Osteocyte (in vitro differentiated cells): Measurements from ENCODE around the gene EIF4G3. TPM values are rescaled to one million over a fixed set of nuclear protein-coding genes. Genes with fewer than 3 reads are reported as not detected.

Experiments
- DNase-seq: peaks from one replicate; pipeline ENCODE4 v3.0.0; 2021; ENCODE audit warnings: mixed read lengths; ENCODE audit not compliant: unreplicated experiment; ENCODE audit errors: extremely low spot score
- H3K27ac Mint-ChIP-seq: one replicate; pipeline ENCODE4 v1.8.0; 2021; ENCODE audit warnings: mild to moderate bottlenecking, mixed read lengths; ENCODE audit not compliant: unreplicated experiment
- H3K27me3 Mint-ChIP-seq: one replicate; pipeline ENCODE4 v1.8.0; 2021; ENCODE audit warnings: mixed read lengths; ENCODE audit not compliant: unreplicated experiment
- H3K36me3 Mint-ChIP-seq: one replicate; pipeline ENCODE4 v1.8.0; 2021; ENCODE audit warnings: mixed read lengths; ENCODE audit not compliant: unreplicated experiment
- H3K4me1 Mint-ChIP-seq: one replicate; pipeline ENCODE4 v1.8.0; 2021; ENCODE audit warnings: mixed read lengths; ENCODE audit not compliant: unreplicated experiment
- H3K4me3 Mint-ChIP-seq: one replicate; pipeline ENCODE4 v1.8.0; 2021; ENCODE audit warnings: mild to moderate bottlenecking, moderate library complexity, mixed read lengths; ENCODE audit not compliant: unreplicated experiment
- H3K9me3 Mint-ChIP-seq: one replicate; pipeline ENCODE4 v1.8.0; 2021; ENCODE audit warnings: mixed read lengths; ENCODE audit not compliant: unreplicated experiment
- total RNA-seq: library from RNA; stranded (reverse); gene quantifications from 2 replicates; pipeline ENCODE4 v1.2.1, GENCODE V29; 2021
- TF ChIP-seq, protein P1 (sequence below): fragments of 200-600 bp; sonication (generic); IDR thresholded peaks from 2 replicates; pipeline ENCODE4 v1.5.0; 2021; ENCODE audit warnings: antibody characterized with exemption, mild to moderate bottlenecking, moderate library complexity

Gene EIF4G3
- total RNA-seq, 1 donor from 2014 or later = 81.9 TPM

DNA sequence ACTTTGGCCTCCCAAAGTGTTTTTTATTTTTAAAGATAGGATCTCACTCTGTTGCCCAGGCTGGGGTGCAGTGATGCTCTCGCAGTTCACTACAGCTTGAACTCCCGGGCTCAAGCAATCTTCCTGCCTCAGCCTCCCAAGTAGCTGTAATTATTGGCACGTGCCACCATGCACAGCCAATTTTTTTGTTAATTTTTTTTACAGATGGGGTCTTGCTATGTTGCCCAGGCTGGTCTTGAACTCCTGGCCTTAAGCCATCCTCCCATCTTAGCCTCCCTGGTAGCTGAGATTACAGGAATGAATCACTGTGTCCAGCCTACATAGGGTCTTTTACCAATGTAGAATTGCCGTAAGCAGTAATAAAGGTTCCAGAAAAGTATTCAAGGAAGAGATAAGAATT, 340.5 kb downstream of the EIF4G3 start:
- Mint-ChIP-seq H3K36me3 (peaks cover 28% of the 10 kb centered on the region), H3K4me1 (peaks cover 13% of the 10 kb centered on the region), H3K9me3 (no peaks in the 10 kb centered on the region), H3K27ac (no peak overlapping the region), H3K27me3 (no peaks in the 10 kb centered on the region), H3K4me3 (no peak overlapping the region)
- no peak for DNase-seq
- TF ChIP-seq, protein P1, sequence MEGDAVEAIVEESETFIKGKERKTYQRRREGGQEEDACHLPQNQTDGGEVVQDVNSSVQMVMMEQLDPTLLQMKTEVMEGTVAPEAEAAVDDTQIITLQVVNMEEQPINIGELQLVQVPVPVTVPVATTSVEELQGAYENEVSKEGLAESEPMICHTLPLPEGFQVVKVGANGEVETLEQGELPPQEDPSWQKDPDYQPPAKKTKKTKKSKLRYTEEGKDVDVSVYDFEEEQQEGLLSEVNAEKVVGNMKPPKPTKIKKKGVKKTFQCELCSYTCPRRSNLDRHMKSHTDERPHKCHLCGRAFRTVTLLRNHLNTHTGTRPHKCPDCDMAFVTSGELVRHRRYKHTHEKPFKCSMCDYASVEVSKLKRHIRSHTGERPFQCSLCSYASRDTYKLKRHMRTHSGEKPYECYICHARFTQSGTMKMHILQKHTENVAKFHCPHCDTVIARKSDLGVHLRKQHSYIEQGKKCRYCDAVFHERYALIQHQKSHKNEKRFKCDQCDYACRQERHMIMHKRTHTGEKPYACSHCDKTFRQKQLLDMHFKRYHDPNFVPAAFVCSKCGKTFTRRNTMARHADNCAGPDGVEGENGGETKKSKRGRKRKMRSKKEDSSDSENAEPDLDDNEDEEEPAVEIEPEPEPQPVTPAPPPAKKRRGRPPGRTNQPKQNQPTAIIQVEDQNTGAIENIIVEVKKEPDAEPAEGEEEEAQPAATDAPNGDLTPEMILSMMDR = no peak

DNA sequence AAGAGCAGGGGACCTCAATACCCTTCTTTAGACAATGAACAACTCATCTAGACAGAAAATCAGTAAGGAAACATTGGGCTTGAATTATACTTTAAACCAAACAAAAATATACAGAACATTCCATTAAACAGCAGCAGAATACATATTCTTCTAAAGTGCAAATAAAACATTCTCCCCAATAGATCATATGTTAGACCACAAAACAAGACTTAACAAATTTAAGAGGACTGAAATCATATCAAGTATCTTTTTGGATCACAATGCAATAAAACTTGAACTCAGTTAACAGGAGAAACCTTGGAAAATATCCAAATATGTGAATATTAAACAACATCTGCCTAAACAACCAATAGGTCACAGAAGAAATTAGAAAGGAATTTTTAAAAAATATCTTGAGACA, 341.9 kb downstream of the EIF4G3 start:
- Mint-ChIP-seq H3K36me3 (peaks cover 23% of the 10 kb centered on the region), H3K9me3 (no peaks in the 10 kb centered on the region), H3K27me3 (no peaks in the 10 kb centered on the region), H3K4me3 (no peak overlapping the region), H3K4me1 (peaks cover 13% of the 10 kb centered on the region), H3K27ac (peak overlapping the region; percentile 16)
- DNase-seq = no peak
- TF ChIP-seq, protein P1 = no peak

DNA sequence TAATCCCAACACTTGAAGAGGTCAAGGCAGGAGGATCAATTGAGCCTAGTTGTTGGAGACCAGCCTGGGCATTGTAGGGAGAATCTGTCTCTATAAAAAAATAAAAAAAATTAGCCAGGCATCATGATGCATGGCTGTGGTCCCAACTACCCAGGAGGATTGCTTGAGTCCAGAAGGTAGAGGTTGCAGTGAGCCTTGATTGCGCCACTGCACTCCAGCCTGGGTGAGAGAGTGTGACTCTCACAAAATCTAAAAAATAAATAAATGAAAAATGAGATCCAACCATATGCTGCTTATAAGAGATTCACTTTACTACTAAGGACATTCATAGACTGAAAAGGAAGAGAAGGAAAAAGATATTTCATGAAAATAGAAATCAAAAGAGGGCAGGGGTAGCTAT, 342.5 kb downstream of the EIF4G3 start:
- Mint-ChIP-seq H3K36me3 (peaks cover 21% of the 10 kb centered on the region), H3K4me1 (peaks cover 13% of the 10 kb centered on the region), H3K27ac (peak overlapping the region; percentile 16), H3K27me3 (no peaks in the 10 kb centered on the region), H3K4me3 (no peak overlapping the region), H3K9me3 (no peaks in the 10 kb centered on the region)
- no peak for DNase-seq
- TF ChIP-seq, protein P1 = no peak

DNA sequence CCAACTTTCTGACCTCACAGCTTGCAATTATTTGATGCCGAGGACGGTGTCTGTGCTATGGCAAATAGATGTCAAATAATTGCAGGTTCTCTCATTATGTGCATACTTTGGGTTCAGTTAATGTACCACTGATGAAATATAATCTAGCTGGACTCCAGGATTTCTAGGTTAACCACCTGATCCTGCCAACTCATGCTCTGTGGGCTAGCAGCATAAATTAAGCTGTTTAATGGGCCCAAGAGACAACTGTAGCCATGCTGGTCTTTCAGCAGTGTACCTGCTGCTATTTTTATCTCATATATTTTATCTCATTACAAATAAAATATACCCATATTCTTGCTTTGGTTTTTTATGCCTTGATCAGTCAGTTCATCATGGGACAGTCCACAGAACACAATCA, 346.3 kb downstream of the EIF4G3 start:
- Mint-ChIP-seq H3K27me3 (no peaks in the 10 kb centered on the region), H3K9me3 (no peaks in the 10 kb centered on the region), H3K4me3 (no peak overlapping the region), H3K4me1 (peaks cover 13% of the 10 kb centered on the region), H3K27ac (no peak overlapping the region), H3K36me3 (peaks cover 30% of the 10 kb centered on the region)
- TF ChIP-seq, protein P1 = no peak
- DNase-seq = no peak

DNA sequence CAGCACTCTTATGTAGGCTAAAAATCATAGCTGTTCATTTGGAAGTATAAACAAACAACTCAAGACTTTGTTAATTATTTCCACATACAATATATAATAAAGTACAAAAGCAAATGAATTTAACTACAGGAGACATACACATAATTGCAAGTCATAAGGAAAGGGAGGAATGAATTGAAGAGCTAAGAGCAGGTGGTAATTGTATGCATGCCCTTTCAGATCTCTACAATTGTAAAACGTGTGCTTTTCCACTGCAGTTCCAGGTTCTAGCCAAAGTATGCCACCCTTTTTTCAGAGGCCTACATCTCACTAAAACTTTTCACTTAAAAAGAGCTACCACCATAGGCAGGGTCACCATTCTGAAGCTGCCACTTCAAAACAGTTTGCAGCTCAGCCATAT, 346.8 kb downstream of the EIF4G3 start:
- Mint-ChIP-seq H3K27me3 (no peaks in the 10 kb centered on the region), H3K4me1 (peaks cover 9% of the 10 kb centered on the region), H3K9me3 (no peaks in the 10 kb centered on the region), H3K4me3 (no peak overlapping the region), H3K36me3 (peaks cover 30% of the 10 kb centered on the region), H3K27ac (no peak overlapping the region)
- no peak for DNase-seq
- TF ChIP-seq, protein P1 = no peak
